ENCODE data around the gene SOX6.

The SOX6 gene

DNA sequence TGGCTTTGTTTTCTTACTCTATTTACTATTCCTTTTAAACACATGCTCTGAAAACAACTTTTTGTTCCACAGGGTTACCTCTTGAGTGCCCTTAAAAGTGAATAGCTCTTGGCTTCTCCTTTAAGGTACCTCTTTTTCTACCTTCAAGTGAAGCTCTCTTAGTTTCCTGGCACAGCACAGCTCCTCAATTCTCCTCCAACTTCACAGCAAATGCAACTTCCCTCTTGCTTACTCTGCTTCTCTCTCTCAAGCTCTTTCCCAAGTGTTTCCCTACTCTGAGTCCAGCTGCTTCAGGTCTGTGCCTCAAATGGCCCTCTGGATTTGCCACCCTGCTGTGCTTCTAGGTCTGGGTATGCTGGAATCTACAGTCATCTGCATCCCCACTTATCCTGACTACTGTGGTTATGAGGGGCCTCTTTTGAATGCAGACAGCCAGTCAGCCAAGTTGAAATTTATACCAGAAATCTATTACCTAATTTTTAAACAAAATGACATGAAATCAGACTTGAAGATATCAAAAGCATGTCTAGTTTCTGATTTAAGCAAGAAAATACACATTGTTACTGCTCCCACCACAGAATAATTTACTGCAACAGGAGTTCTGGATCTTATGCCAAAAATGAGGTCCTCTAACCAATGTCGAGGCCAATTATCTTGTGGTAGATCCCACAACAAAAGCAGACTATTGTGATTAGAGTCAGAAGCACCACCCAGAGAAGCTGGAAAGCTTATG, 371.1 kb downstream of the SOX6 start:
- DNase-seq, result no peak

DNA sequence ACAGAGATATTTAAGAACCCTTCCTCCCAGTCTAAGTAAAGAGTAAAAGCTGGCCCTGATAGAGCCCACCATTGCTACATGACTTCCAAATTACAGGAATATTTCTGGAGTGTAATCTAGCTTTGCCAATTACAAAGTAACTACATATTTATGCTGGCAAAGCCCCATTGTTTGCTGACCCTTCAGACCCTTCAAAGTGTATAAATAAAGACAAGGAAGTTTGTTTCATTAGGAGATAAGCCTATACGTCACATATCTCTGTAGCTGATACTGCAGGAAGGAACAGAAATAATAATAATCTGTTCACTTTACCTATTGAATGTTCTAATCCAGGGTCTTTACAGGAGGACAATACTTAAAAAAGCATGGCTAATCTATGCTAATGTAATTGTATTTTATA, 375.1 kb downstream of the SOX6 start:
- no peak for DNase-seq

DNA sequence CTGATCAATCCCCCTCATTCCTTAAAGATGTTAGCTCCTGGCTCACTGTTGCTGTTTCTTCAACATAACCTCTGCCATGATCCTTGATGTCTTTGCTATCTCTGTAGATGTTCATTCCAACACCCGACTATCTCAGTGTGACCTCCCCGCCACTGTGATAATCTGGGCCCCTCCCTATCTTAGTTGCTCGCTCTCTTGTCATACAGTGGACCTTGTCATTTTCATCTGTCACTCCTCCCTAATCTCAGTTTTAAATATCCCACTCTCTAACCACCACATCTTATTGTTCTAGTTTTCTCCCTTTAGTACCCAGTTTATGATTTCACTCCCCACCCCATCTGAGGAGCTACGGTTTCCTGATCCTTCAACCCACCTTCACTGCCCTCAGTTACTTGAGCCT, 379.2 kb downstream of the SOX6 start:
- DNase-seq, result no peak

DNA sequence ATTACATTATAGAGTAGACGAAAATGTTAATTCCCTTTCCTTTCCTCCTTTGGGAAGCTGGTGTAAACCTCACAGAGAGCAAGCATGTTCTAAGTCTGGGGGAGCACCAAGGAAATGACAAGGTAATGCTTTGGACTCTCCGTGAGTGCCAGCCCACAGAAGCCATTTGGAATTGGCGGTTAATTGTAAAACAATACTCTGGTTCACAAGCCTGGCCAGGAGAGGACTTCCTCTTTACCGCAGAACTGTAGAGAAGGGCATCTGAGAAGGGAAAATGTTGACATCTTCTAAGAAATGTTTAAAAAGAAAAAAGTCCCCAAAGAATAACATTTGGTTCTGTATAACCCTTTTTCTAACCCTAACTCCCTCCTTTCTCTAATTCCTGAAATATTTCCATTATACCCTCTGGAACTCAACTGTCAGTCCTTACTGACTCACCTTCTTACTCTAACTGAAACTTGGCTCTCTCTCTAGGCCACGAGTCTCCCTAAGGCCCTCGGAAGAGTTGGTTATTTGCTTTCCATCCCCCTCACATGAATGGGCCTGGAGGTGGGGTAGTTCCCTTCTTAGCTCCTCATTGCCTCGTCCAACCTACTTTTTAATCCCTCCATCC, 379.8 kb downstream of the SOX6 start:
- DNase-seq, result no peak

DNA sequence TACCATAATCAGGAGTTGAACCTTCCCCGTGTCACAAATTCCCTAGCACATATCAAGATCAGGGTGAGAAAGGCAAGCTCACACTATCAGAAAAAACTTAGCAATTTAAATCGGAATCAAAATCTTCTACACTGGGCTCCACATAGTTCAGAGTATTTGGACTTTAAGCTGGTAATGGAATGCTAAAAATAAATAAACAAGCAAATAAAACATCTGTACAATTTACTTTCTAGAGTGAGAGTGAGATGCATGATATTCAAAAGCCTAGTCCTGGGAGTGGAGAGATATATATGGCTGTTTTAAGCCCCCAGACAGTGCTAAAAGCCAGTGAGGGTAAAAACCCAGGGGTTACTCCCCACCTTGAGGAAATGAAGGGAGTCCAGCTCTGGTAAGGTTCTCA, 380.6 kb downstream of the SOX6 start:
- no peak for DNase-seq

DNA sequence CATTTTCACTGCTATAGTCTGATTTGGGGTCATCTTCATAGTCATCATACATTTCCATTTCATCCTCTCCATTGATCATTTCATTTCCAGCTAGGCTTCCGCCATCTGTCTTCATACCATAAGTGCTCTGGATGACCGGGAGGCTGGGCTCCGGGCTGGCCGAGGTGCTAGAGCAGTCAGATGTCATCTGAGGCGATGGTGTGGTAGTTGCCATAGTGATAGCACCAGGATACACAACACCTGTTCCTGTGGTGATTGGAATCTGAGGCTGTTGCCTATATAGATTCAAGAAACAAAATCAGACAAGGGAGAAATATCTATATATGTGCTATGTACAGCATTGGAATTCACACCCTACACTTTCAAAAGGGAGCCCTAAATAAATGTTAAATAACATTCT, 383.5 kb downstream of the SOX6 start:
- DNase-seq, result no peak

DNA sequence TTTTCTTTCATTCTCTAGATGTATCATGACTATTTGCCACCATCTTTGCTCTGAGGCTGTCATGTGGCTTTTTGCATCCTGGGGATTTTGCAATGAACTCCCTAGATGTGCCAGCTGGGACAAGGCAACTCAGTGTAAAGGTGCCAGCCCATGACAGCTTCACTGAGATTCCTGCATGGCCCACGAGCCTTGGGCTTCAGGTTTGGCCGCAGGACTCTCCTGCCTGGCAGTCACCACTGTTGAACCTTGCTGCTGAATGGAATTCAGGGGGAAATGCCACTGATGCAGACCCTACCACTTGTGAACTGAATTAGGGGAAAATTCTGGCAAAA, 385.2 kb downstream of the SOX6 start:
- no peak for DNase-seq

DNA sequence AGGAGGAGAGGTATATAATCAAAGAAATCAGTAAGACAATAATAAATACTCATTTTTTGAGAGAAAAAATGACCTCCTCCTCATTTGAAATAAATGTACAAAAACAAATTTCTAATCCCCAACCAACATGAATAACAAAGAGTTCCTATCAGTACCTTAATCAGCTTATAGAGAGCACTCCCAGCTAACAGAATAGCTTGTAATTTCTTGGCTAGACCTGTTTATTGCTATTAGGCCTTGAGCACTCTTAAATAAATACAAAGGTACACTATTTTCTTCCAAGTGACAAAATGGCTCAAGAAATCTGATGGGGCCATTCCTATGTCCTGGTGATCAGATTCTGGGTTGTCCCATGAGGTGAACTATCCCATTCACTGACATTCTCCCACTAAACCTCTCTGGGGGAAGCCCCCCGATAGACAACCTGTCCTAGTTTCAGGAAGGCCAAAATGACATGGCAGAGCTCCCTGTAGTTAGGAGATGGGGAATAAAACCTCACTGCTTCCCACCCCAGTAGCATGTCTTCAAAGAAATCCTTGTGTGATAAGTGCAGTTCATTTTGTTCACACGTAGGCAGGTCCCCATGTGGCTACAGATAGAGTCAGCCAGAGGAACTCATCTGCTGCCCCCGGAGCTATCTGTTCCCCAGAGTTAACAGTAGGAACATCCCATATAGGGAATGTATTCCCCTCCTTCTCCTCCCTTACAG, 385.7 kb downstream of the SOX6 start:
- no peak for DNase-seq

DNA sequence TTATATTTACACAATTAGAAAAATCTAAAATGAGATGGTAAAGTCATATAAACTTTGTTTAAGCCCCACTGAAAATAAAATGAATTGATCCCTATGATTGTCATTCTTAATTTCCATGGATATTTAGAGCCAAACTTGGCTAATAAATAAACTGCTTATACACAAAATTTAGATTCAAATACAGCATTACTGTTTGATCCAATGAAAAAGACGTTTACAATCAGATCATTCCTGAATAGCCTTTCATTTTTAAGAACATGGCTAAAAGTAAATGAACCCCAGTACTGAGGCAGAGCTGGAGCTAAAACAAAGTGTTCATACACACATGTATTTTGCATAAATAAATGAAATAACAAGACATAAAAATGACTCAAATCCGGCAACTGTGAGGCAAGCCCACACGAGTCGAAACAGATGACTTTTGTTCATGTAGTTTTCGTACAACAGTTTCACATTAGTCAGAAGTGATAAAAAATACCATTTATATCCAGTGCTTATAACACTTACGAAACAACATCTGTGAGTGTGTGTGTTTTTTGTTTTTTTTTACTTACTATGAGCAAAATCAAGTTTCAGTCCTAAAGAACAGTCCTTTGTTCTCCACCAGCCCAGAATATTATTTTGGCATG, 386.5 kb downstream of the SOX6 start:
- DNase-seq, result no peak

DNA sequence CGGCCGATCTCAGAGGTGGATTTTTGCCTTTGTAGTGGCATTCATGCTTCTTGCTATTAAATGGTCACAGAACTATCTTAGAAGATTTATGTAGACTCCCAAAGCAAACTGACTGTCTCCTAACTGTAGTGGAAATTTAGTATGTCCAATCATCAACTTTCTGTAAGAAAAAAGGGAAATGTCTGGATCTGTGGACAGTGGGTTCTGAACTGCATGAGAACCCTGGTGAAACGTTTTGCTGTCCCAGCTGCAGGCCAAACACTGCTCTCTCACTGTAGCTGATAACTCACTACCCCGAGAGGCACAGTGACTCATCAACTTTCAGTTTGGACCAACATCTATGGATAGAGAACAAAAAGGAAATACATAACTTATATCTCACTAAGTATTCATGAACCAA, 387.1 kb downstream of the SOX6 start:
- DNase-seq, result no peak

DNA sequence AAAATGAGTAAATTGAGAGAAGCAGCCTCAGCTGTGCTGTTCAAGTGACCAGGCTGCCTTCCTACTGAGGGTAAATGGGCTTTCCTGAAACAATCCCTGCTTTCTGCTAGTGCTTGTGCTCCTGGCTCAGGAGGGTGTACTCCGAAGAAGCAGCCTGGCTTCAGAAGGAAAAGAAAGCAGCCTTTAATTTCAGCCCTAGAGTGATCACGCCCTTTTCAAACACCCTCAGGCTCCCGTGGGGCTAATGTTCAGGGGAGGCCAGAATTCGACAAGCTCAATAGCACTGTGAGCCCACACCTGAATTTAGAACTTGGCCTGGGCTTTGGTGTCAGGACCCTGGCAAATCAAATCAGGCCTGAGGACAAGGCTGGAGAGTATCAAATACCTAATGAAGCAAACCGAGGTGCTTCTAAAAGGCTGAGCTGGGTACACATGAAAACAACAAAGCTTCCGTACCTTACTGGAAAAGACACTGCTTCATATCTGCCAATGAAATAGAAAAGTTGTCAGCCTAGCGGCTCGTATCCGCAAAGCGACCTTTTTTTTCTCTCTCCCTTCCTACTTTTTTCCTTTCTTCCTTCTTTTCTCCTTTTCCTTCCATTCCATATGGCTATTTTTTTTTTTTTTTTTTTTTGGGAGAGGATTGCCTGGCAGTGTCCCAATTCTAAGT, 387.8 kb downstream of the SOX6 start:
- no peak for DNase-seq

DNA sequence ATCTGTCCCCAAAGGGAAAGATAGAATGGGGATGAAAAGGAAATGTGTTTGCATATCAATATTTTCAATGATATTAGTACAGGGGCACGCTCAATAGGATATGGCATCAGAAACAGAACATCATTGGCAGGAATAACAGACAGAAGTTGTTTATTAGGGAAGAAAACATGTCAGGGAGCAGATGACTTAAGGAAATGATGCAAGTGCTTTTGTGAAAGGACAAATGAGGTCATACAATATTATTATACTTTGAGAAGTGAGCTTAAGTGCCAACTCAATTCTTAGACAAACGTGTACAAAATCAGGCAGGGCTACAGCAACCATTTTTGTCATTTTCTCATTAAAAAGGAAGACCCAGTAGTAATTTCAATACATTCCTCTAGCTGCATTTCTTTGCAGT, 388.4 kb downstream of the SOX6 start:
- no peak for DNase-seq

DNA sequence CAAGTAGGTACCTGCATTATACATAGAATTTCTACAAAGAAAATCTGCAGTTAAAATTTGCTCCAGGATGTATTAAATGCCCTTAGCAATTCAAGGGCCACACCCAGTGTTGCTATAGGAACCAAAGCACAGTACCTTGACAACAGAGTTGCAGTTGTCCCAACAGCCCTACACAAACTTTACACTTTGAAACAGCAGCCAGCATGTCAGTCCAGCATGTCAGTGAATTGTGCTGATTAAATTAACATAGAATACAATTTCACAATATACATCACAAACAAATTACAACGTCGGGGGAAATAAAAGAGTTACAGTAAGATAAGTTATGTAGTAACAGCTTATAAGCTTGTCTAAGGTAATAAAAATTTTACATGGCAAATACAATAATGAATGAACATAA, 389.2 kb downstream of the SOX6 start:
- DNase-seq, result no peak

DNA sequence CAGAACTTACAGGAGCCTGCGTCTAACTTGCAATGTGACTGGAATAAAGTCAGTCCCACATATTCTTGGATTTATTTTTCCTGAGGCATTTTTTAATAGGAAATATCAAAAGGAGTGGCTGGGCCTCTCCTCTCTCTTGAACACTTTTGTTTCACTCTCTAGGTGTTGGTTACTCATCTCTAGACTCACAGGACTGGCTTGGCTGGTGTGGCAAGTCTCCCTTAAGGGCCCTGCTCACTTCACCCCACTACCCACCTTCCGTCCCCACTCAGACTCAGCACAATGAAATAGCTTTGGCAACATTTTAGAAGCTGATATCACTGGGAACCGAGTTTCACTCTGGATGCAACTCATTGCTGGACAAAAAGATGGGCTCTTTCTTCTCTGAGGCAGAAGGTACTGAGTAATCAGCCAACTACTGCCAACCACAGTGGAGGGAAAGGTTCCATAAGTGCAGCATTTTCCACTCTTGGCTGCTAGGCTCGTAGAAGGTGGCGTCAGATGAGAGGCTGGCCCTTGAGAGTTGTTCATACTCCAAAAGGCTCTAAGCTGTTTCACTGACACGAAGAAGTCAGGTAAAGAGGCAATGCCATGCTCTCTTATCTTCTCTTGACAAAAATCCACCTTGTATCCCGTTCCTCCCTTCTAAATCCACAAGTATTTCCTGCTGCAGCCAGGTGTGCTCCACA, 390.6 kb downstream of the SOX6 start:
- DNase-seq, result no peak

DNA sequence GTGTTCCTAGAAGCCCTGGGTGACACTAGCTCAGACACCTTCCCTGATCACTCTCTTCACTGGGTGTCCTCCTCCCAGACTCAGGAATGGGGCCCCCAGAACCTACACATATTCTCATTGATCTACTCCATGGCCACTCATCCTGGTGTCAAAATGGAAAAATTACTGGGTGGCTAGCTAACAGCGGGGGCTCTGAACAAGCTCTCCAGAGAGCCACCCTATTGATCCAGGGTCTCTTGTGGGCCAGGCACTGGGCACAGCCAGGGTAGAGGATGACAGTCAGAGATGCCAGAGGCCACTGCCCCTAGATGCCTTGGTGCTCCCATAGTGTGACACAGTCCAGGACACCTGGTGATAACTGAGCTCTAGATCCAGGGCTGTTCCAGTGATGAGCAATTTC, 393.1 kb downstream of the SOX6 start:
- DNase-seq, result no peak

DNA sequence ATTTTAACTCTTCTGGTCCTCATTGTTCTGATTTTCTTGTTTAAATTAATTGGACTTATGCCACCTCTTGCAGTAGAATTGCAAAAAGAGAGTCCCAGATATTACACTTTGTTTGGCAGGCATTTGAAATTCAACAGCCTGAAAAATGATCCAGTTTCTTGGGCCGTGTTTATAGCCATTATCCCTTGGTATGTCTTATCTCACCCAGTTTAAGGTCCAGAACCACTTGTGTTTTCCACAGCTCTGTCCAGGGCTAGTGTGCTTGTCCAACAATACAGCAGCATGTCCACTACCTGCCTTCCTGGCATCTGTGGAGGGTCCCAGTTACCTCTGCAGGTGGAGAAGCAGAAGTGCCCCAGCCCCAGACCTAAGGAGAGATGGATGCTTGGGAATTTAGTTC, 397.4 kb downstream of the SOX6 start:
- no peak for DNase-seq

DNA sequence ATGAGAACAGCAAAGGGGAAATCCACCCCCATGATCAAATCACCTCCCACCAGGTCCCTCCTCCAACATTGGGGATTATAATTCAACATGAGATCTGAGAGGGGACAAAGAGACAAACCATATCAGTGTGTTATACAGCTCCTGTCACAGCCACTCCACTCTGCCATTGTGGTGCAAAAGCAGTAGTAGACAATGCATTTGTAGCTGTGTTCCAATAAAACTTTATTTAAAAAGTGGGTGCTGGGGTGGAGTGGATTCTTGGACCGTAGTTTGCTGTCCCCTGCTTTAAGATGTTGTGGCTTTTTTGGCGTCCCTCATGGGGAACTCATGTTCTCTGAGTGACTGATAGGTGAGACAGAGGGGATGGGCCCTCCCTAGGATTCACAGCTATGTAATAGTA, 399.1 kb downstream of the SOX6 start:
- no peak for DNase-seq

DNA sequence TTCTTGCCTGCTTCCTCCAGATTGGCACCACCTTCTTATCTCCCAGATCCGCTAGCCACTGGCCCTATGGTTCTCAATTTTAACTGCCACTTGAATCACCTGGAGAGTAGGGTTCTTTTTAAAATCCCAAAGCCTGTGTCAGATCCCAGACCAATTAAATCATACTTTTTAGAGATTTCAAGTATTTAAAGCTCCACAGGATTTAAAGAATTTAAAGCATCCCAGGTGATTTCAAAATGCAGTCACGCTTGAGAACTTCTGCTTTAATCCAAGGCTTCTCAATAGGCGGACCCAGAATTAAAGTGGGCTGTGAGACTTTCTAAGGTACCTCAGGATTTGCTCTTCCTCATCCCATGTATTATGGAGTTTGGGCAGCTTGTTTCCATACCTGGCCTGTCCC, 400.0 kb downstream of the SOX6 start:
- no peak for DNase-seq

DNA sequence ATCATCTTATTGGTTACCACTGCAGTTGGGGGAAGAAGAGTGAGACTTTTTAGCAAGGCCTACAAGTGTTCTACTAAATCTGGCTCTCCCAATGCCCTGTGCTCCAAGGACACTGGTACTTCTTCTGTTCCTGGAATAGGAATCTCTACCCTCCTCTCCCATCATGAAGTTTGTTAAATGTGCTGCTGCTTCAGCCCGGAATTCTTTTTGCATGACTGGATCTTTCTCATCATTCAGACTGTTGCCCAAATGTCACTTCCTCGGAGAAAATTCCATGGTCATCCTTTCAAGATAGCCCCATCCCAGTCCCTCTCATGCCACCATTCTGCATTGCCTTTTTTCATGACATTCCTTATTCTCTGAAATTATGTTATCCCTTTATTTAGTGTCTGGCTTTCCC, 400.8 kb downstream of the SOX6 start:
- DNase-seq, result no peak

DNA sequence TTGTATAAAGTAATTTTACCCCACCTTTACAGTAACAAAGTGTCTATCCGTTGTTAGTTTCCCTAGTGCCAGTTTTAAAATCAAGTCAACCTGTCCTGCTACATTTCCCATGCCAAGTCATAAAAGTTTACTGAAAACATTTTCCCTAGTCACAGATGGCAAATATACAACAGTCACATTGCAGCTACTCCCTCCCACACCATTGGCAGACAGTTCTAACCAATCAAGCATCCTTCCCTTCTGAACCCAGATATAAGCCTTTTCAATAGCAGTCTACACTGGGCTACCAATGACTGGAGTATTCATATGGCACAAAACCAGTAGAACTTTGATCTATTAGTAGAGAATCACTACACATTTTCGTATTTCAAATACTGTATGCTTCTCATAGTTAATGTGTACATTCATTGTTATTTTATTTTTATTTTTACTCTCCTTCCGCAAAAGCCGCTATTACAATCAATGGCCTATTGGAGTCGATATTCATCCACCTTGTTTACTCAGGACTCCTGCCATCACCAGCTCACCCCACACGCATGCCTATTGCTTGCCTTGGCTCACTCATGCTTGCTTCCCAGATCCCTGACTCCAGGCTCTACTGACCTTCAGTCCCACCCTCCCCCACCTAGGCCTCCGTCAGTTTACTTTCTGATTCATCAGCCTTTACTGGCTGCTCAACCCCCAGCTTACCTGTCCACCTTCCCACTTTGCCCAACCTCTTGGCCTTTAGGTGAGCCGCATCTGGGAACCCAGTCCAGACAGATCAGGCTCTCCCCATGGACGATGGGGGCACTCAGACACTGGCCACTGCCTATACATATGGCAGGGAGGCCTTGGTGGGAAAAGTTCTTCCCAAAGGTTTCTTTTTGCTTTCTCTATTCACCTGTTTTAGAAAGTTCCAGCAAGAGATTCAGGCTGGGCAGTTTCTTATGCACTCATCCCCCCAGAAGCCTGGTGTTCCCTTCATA, 408.4 kb downstream of the SOX6 start:
- no peak for DNase-seq

DNA sequence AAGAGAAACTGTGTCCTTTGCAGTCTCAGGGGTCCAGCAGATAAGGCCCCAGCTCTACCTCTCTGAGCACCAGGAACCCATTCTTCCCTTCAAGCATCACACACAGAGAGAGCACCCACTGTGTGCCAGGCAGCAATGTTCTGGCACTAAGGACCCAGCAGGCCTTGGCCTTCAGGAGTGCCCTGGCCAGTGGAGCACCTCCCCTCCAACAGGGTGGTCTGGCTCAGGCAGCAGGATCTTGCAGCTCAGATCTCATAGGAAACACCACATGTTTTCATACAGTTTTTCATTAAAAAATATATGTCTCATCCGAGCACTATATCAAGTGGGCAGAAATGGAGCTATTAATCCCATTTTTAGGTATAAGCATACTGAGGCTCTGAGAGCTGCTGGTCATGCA, 410.6 kb downstream of the SOX6 start:
- DNase-seq, result no peak

DNA sequence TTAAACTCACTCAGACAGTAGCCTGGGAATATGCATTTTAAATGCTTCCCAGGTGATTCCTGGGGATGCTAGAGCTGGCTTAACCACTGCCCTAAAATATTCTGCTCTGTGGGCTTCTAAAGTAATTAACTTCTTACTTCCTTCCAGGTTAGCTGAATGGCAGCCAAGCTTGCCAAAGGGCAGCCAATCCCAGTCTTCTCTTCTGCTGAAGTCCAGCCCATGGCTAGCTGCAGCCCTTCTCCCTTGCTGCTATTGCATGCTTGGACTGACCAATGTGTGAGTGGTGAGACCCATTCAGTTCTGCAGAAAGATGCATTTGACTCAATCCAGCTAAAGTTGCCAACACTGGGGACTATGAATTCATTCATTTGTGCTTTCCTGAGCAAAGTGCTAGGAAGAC, 411.9 kb downstream of the SOX6 start:
- DNase-seq, result no peak

Data from activated naive CD4-positive, alpha-beta T cell (primary cell).